ENCODE data around the gene CDH5. TPM values are rescaled to one million over a fixed set of nuclear protein-coding genes. Genes with fewer than 3 reads are reported as not detected.

Gene CDH5
- total RNA-seq, 1 donor from 2014 or later = 9.6 TPM

- Mint-ChIP-seq H3K4me1 (ENCODE audit: low read depth, unreplicated experiment) (peaks cover 30% of the 10 kb centered on the region), H3K27ac (ENCODE audit: unreplicated experiment) (no peak overlapping the region), H3K4me3 (ENCODE audit: unreplicated experiment) (no peak overlapping the region), H3K36me3 (ENCODE audit: unreplicated experiment) (no peaks in the 10 kb centered on the region), H3K27me3 (ENCODE audit: unreplicated experiment) (peaks cover 5% of the 10 kb centered on the region), H3K9me3 (ENCODE audit: unreplicated experiment) (peaks cover 4% of the 10 kb centered on the region)
- no peak for TF ChIP-seq CTCF (IDR thresholded peaks at IDR 0.05; ENCODE audit: partially characterized antibody, unreplicated experiment)
- DNase-seq = no peak
These were observed 32.5 kb downstream of the CDH5 start for GRCh38 chr16:66399031-66399430.

- Mint-ChIP-seq H3K27me3 (ENCODE audit: unreplicated experiment) (peaks cover 1% of the 10 kb centered on the region), H3K9me3 (ENCODE audit: unreplicated experiment) (peaks cover 6% of the 10 kb centered on the region), H3K36me3 (ENCODE audit: unreplicated experiment) (no peaks in the 10 kb centered on the region), H3K27ac (ENCODE audit: unreplicated experiment) (peak overlapping the region; percentile 1), H3K4me1 (ENCODE audit: low read depth, unreplicated experiment) (peaks cover 30% of the 10 kb centered on the region), H3K4me3 (ENCODE audit: unreplicated experiment) (peak overlapping the region; percentile 67)
- TF ChIP-seq CTCF (IDR thresholded peaks at IDR 0.05; ENCODE audit: partially characterized antibody, unreplicated experiment) = no peak
- peak; percentile 71 for DNase-seq
These were observed 33.4 kb downstream of the CDH5 start for GRCh38 chr16:66399930-66400329.

- Mint-ChIP-seq H3K27me3 (ENCODE audit: unreplicated experiment) (peaks cover 1% of the 10 kb centered on the region), H3K4me1 (ENCODE audit: low read depth, unreplicated experiment) (peaks cover 30% of the 10 kb centered on the region), H3K4me3 (ENCODE audit: unreplicated experiment) (peak overlapping the region; percentile 67), H3K9me3 (ENCODE audit: unreplicated experiment) (peaks cover 6% of the 10 kb centered on the region), H3K36me3 (ENCODE audit: unreplicated experiment) (peaks cover 2% of the 10 kb centered on the region), H3K27ac (ENCODE audit: unreplicated experiment) (peak overlapping the region; percentile 1)
- no peak for TF ChIP-seq CTCF (IDR thresholded peaks at IDR 0.05; ENCODE audit: partially characterized antibody, unreplicated experiment)
- DNase-seq = peak; percentile 27
These were observed 34.3 kb downstream of the CDH5 start for GRCh38 chr16:66400503-66401380.

- DNase-seq = no peak
- peaks cover 4% of the 10 kb centered on the region for H3K36me3 Mint-ChIP-seq (ENCODE audit: unreplicated experiment)
- TF ChIP-seq CTCF (IDR thresholded peaks at IDR 0.05; ENCODE audit: partially characterized antibody, unreplicated experiment) = no peak
- peaks cover 1% of the 10 kb centered on the region for H3K27me3 Mint-ChIP-seq (ENCODE audit: unreplicated experiment)
- H3K27ac Mint-ChIP-seq (ENCODE audit: unreplicated experiment) = no peak overlapping the region
- peak overlapping the region; percentile 4 for H3K4me3 Mint-ChIP-seq (ENCODE audit: unreplicated experiment)
- H3K9me3 Mint-ChIP-seq (ENCODE audit: unreplicated experiment) = peaks cover 6% of the 10 kb centered on the region
- H3K4me1 Mint-ChIP-seq (ENCODE audit: low read depth, unreplicated experiment) = peaks cover 29% of the 10 kb centered on the region
These were observed 35.1 kb downstream of the CDH5 start for GRCh38 chr16:66401610-66402009.

GRCh38 chr16:66402166-66402565 lies 35.7 kb downstream of the CDH5 start:
- Mint-ChIP-seq H3K36me3 (ENCODE audit: unreplicated experiment) (peaks cover 4% of the 10 kb centered on the region), H3K4me1 (ENCODE audit: low read depth, unreplicated experiment) (peaks cover 29% of the 10 kb centered on the region), H3K27me3 (ENCODE audit: unreplicated experiment) (peaks cover 1% of the 10 kb centered on the region)

More at GRCh38 chr16:66402166-66402565, 35.7 kb downstream of the CDH5 start:
- Mint-ChIP-seq H3K4me3 (ENCODE audit: unreplicated experiment) (peak overlapping the region; percentile 4), H3K27ac (ENCODE audit: unreplicated experiment) (no peak overlapping the region), H3K9me3 (ENCODE audit: unreplicated experiment) (peaks cover 6% of the 10 kb centered on the region)
- DNase-seq = peak; percentile 40
- TF ChIP-seq CTCF (IDR thresholded peaks at IDR 0.05; ENCODE audit: partially characterized antibody, unreplicated experiment) = no peak
